GM19463 (cell line): ENCODE data around the gene CELA2A.
"Not testable (repeated sequence)": the region's sequence is repeated elsewhere in the genome, so short reads cannot be mapped to it uniquely, and the experiment has no call there.

Experiments
- ATAC-seq: cut with Tn5 transposase; IDR thresholded peaks from one replicate; pipeline ENCODE4 v1.9.1; 2021; ENCODE audit warnings: mild to moderate bottlenecking, moderate library complexity; ENCODE audit not compliant: unreplicated experiment

CELA2A gene

GRCh38 chr1:15444468-15445389 lies 11.8 kb upstream of the CELA2A start:
- no peak for ATAC-seq

- ATAC-seq, result no peak
Observed at GRCh38 chr1:15445390-15446122, 11.0 kb upstream of the CELA2A start.

GRCh38 chr1:15446212-15446611 lies 10.3 kb upstream of the CELA2A start:
- ATAC-seq, result no peak

GRCh38 chr1:15448877-15449462 lies 7.6 kb upstream of the CELA2A start:
- ATAC-seq, result no peak

- ATAC-seq, result no peak
Observed at GRCh38 chr1:15449567-15449966, 7.0 kb upstream of the CELA2A start.

- no peak for ATAC-seq
Observed at GRCh38 chr1:15451014-15451722, 5.4 kb upstream of the CELA2A start.

- no peak for ATAC-seq
Observed at GRCh38 chr1:15452216-15452615, 4.3 kb upstream of the CELA2A start.

GRCh38 chr1:15452866-15453571 lies 3.5 kb upstream of the CELA2A start:
- no peak for ATAC-seq

GRCh38 chr1:15453734-15454133 lies 2.8 kb upstream of the CELA2A start:
- no peak for ATAC-seq

GRCh38 chr1:15454256-15454655 lies 2.3 kb upstream of the CELA2A start:
- ATAC-seq, result no peak

GRCh38 chr1:15455522-15455921 lies 1.0 kb upstream of the CELA2A start:
- no peak for ATAC-seq

- no peak for ATAC-seq
Observed at GRCh38 chr1:15457585-15457984, 1.1 kb downstream of the CELA2A start.

GRCh38 chr1:15458388-15458787 lies 1.9 kb downstream of the CELA2A start:
- ATAC-seq, result not testable (repeated sequence)

GRCh38 chr1:15459771-15460707 lies 3.5 kb downstream of the CELA2A start:
- no peak for ATAC-seq

- no peak for ATAC-seq
Observed at GRCh38 chr1:15460708-15461095, 4.2 kb downstream of the CELA2A start.

- not testable (repeated sequence) for ATAC-seq
Observed at GRCh38 chr1:15463064-15463800, 6.7 kb downstream of the CELA2A start.

- not testable (repeated sequence) for ATAC-seq
Observed at GRCh38 chr1:15463926-15464322, 7.4 kb downstream of the CELA2A start.

- ATAC-seq, result no peak
Observed at GRCh38 chr1:15465674-15466073, 9.1 kb downstream of the CELA2A start.
